Activated CD4-positive, alpha-beta T cell treated with anti-CD3 and anti-CD28 coated beads, Interleukin-2, Interleukin-6, amounts not matched to agents 100 ng/mL and 50 ng/mL, durations not matched to agents 16 hours and 8 hours (primary cell): ENCODE results near the gene DKKL1.
A peak's percentile ranks its signal among the peaks of the same experiment; 100 is the strongest.

Experiments
- DNase-seq: peaks from one replicate; pipeline ENCODE4 v3.0.0-alpha.2; 2020

The DKKL1 gene

DNA sequence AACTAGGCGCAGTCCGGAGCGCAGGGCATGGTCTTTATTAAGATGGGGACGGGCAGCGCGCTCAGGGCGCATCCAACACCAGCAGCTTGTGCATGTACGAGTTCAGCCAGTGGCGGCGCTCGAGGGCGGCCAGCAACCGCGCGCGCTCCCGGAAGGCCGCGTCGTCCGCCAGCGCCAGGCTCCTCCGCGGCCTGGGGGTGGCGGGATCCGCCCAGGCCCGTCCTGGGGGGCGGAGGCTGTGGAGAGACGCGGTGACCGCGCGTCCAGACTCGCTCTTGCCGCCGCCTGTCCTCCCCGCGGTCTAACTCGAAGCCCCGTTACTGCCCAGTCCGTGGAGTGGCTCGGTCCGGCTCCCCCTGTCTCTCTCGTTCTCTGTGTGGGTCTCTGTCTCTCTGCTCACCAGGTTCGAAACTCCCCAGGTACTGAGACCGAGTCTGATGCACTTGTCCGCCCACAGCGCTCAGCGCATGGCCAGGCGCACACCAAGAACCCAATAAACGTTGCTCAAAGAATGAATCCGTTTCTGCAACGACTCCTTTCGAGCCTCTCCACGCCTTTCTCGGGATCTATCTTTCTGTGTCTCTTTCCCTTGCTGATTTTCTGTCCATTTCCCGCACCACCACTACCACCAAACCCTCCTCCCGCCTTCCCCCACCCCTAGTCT, 58.9 kb downstream of the DKKL1 start:
- peak; percentile 58 for DNase-seq

DNA sequence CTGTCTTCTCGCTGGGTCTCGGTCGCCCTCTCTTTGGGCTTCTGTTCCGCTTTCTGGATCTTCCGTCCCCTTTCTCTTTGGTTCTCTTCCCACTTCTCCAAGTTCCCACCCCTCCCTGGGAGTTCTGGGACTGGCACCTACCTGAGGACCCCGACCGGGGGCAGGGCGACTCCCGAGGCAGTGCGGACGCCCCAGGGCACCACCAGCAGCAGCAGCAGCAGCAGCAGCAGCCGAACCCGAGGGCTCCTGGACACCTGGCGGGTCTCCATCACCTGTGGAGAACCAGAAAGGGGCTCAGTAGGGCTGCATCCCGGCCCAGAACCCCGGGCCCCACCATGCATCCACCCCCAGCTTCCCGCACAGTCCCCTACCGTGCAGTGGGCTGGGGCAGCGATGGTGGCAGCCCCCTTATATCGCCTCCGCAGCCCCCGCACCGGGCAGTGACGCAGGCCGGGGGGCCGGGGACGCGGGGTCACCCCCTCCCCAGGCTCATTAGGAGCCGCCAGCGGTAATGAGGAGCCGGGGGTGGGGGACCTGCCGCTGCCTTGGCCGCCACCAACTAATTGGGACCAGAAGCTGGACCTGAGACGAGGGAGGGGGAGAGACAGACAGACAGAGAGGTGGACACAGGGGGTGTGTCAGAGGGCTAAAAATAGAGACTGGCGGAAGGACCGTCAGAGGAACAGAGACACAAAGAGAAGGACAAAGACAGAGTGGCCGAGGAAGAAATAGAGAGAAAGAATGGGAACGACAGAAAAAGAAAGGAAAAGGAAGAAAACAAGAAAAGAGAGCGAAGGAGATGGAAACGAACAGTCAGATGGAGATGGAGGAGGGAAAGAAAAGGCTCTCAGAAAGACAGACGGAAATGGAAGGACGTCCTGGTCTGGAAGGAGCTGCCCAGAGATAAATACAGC, 59.7 kb downstream of the DKKL1 start, which contains the start of gene PTH2:
TSS of gene PTH2 (minus strand) at position 371 of the 914 bp plus-strand sequence. CDS start at position 269, 102 bp downstream.
- DNase-seq = no peak

DNA sequence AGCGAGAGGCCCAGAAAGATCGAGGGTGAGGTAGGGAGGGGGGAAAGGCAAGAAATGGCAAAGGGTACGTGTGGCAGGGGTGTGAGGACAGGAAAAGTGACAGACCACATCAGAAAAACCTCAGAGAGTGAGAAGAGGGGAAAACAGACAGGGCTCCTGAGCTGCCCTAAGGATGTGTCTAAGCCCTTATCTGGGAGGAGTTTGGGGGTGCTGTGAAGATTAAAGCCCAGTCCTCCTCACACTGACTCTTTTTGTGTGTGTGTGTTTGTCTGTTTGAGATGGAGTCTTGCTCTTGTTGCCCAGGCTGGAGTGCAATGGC, 60.3 kb downstream of the DKKL1 start:
- no peak for DNase-seq
